ENCODE results near the gene PCDH17. TPM values are rescaled to one million over a fixed set of nuclear protein-coding genes. Genes with fewer than 3 reads are reported as not detected.
A peak's percentile ranks its signal among the peaks of the same experiment; 100 is the strongest.

The PCDH17 gene
- total and polyA plus RNA-seq, 3 donors from 2014 or later = 21.3 to 27.9 (median 27.2) TPM

GRCh38 chr13:57634839-57635165 is 3.3 kb downstream of the PCDH17 start:
- H3K27ac ChIP-seq = no peak overlapping the region
- peak; percentile 23 for DNase-seq
- H3K9me3 ChIP-seq = no peaks in the 10 kb centered on the region
- peak overlapping the region; percentile 32 to 60 for H3K4me3 ChIP-seq
- 3 to 7% methylated on average over 7 to 15 of the region's 15 CpGs for WGBS, 2 donors
- intact Hi-C loops (cut with DNase I; ENCODE audit: low total_unique reads) = no loop called here
- TF ChIP-seq POLR2A (IDR thresholded peaks at IDR 0.05) = no peak
- no peak for TF ChIP-seq CTCF (IDR thresholded peaks at IDR 0.05)
- no peaks in the 10 kb centered on the region for H3K27me3 ChIP-seq
- peaks cover 10% of the 10 kb centered on the region for H3K4me1 ChIP-seq
- H3K36me3 ChIP-seq (ENCODE audit: low read depth, missing control alignments) = no peaks in the 10 kb centered on the region

- Histone ChIP-seq H3K4me3 (no peak overlapping the region), H3K4me1 (peaks cover 5% of the 10 kb centered on the region), H3K27me3 (no peaks in the 10 kb centered on the region), H3K27ac (no peak overlapping the region), H3K9me3 (no peaks in the 10 kb centered on the region), H3K36me3 (ENCODE audit: low read depth, missing control alignments) (no peaks in the 10 kb centered on the region)
- WGBS, 2 donors = 48 to 59% methylated on average over 2 of the region's 2 CpGs
- no peak for TF ChIP-seq CTCF (IDR thresholded peaks at IDR 0.05)
- TF ChIP-seq POLR2A (IDR thresholded peaks at IDR 0.05) = no peak
- DNase-seq = no peak
- intact Hi-C loops (cut with DNase I; ENCODE audit: low total_unique reads) = no loop called here
Measured at GRCh38 chr13:57635541-57636085, 4.1 kb downstream of the PCDH17 start.

- no peaks in the 10 kb centered on the region for H3K27me3 ChIP-seq
- 63 to 74% methylated on average over 2 of the region's 2 CpGs for WGBS, 2 donors
- H3K4me1 ChIP-seq = no peaks in the 10 kb centered on the region
- no peak for TF ChIP-seq POLR2A (IDR thresholded peaks at IDR 0.05)
- no peak for TF ChIP-seq CTCF (IDR thresholded peaks at IDR 0.05)
- H3K36me3 ChIP-seq (ENCODE audit: low read depth, missing control alignments) = no peaks in the 10 kb centered on the region
- no peak overlapping the region for H3K27ac ChIP-seq
- intact Hi-C loops (cut with DNase I; ENCODE audit: low total_unique reads) = no loop called here
- no peaks in the 10 kb centered on the region for H3K9me3 ChIP-seq
- DNase-seq = no peak
- no peak overlapping the region for H3K4me3 ChIP-seq
Measured at GRCh38 chr13:57636816-57637215, 5.3 kb downstream of the PCDH17 start.

- Histone ChIP-seq H3K4me3 (no peak overlapping the region), H3K27me3 (no peaks in the 10 kb centered on the region), H3K27ac (no peak overlapping the region), H3K4me1 (no peaks in the 10 kb centered on the region), H3K36me3 (ENCODE audit: low read depth, missing control alignments) (no peaks in the 10 kb centered on the region), H3K9me3 (no peaks in the 10 kb centered on the region)
- DNase-seq = no peak
- TF ChIP-seq POLR2A (IDR thresholded peaks at IDR 0.05) (no peak), CTCF (IDR thresholded peaks at IDR 0.05) (no peak)
- intact Hi-C loops (cut with DNase I; ENCODE audit: low total_unique reads) = no loop called here
- WGBS, 2 donors = 63 to 69% methylated on average over 1 of the region's 1 CpG
Measured at GRCh38 chr13:57637515-57637914, 6.0 kb downstream of the PCDH17 start.

GRCh38 chr13:57638186-57638890 is 6.8 kb downstream of the PCDH17 start:
- Histone ChIP-seq H3K4me1 (no peaks in the 10 kb centered on the region), H3K9me3 (no peaks in the 10 kb centered on the region), H3K27me3 (no peaks in the 10 kb centered on the region), H3K36me3 (ENCODE audit: low read depth, missing control alignments) (no peaks in the 10 kb centered on the region), H3K4me3 (no peak overlapping the region), H3K27ac (no peak overlapping the region)
- TF ChIP-seq POLR2A (IDR thresholded peaks at IDR 0.05) (no peak), CTCF (IDR thresholded peaks at IDR 0.05) (no peak)
- intact Hi-C loops (cut with DNase I; ENCODE audit: low total_unique reads) = no loop called here
- no peak for DNase-seq
- 73 to 77% methylated on average over 4 of the region's 4 CpGs for WGBS, 2 donors
